Myocyte (in vitro differentiated cells): ENCODE results near the gene MAP3K19. TPM values are rescaled to one million over a fixed set of nuclear protein-coding genes. Genes with fewer than 3 reads are reported as not detected.
"Not testable (repeated sequence)": the region's sequence is repeated elsewhere in the genome, so short reads cannot be mapped to it uniquely, and the experiment has no call there.

Experiments used
- DNase-seq: peaks from one replicate; pipeline ENCODE4 v3.0.0-alpha.2; 2012; ENCODE audit warnings: low read depth
- polyA plus RNA-seq: library from polyadenylated mRNA; unstranded; fragments of >200 nt; gene quantifications from one replicate; pipeline ENCODE4 v1.2.1, GENCODE V29; 2012; ENCODE audit warnings: missing spikeins
- total RNA-seq: library from RNA; depleted of rRNA; stranded (reverse); fragments of >200 nt; gene quantifications from 2 replicates; pipeline ENCODE4 v1.2.3, GENCODE V29; 2014

Gene MAP3K19
- not detected in 2 replicates for total RNA-seq
- 0.03 TPM for polyA plus RNA-seq

- DNase-seq = no peak
These were observed at the start of gene MAP3K19 for GRCh38 chr2:135047300-135047699. TSS of gene MAP3K19 (minus strand) at chr2:135047447. CDS start at chr2:135024647, 22,800 bp downstream.

- no peak for DNase-seq
These were observed 49.6 kb upstream of the MAP3K19 start for GRCh38 chr2:135096665-135097446.

- DNase-seq = no peak
These were observed 48.3 kb upstream of the MAP3K19 start for GRCh38 chr2:135095591-135095990.

GRCh38 chr2:135094508-135094907 is 47.3 kb upstream of the MAP3K19 start:
- DNase-seq = no peak

- no peak for DNase-seq
These were observed 46.6 kb upstream of the MAP3K19 start for GRCh38 chr2:135093670-135094330.

- no peak for DNase-seq
These were observed 45.9 kb upstream of the MAP3K19 start for GRCh38 chr2:135093193-135093592.

- no peak for DNase-seq
These were observed 44.4 kb upstream of the MAP3K19 start for GRCh38 chr2:135091681-135092080.

GRCh38 chr2:135089597-135089996 is 42.4 kb upstream of the MAP3K19 start:
- not testable (repeated sequence) for DNase-seq

GRCh38 chr2:135086222-135086621 is 39.0 kb upstream of the MAP3K19 start:
- DNase-seq = no peak

- no peak for DNase-seq
These were observed 31.2 kb upstream of the MAP3K19 start for GRCh38 chr2:135078417-135078816.

- no peak for DNase-seq
These were observed 29.3 kb upstream of the MAP3K19 start for GRCh38 chr2:135076556-135076955.

- DNase-seq = no peak
These were observed 27.0 kb upstream of the MAP3K19 start for GRCh38 chr2:135074216-135074615.

- DNase-seq = no peak
These were observed 25.1 kb upstream of the MAP3K19 start for GRCh38 chr2:135072125-135072997.

- DNase-seq = no peak
These were observed 19.5 kb upstream of the MAP3K19 start for GRCh38 chr2:135066710-135067109.

GRCh38 chr2:135064149-135064548 is 16.9 kb upstream of the MAP3K19 start:
- no peak for DNase-seq

- no peak for DNase-seq
These were observed 16.0 kb upstream of the MAP3K19 start for GRCh38 chr2:135063210-135063609.

- no peak for DNase-seq
These were observed 12.3 kb upstream of the MAP3K19 start for GRCh38 chr2:135059577-135059976.

GRCh38 chr2:135056790-135057189 is 9.5 kb upstream of the MAP3K19 start:
- DNase-seq = no peak

GRCh38 chr2:135055182-135055786 is 8.0 kb upstream of the MAP3K19 start:
- peak; percentile 57 for DNase-seq

GRCh38 chr2:135052997-135053474 is 5.8 kb upstream of the MAP3K19 start:
- peak; percentile 35 for DNase-seq
